COLO668 (cell line): Measurements from ENCODE around the gene SLC16A2.
"Not testable (repeated sequence)": the region's sequence is repeated elsewhere in the genome, so short reads cannot be mapped to it uniquely, and the experiment has no call there.

Source experiments
- DNase-seq: peaks from one replicate; lab custom pipeline; 2025; ENCODE audit not compliant: unreplicated experiment; lab: John Stamatoyannopoulos, UW

Gene SLC16A2

GRCh38 chrX:74445099-74445498 lies 23.8 kb downstream of the SLC16A2 start:
- DNase-seq, result no peak

- no peak for DNase-seq
Observed at GRCh38 chrX:74446876-74447275, 25.6 kb downstream of the SLC16A2 start.

GRCh38 chrX:74448669-74449068 lies 27.4 kb downstream of the SLC16A2 start:
- no peak for DNase-seq

- DNase-seq, result peak; percentile 2
Observed at GRCh38 chrX:74449322-74449936, 28.1 kb downstream of the SLC16A2 start.

GRCh38 chrX:74449937-74450330 lies 28.6 kb downstream of the SLC16A2 start:
- DNase-seq, result no peak

GRCh38 chrX:74450803-74451449 lies 29.6 kb downstream of the SLC16A2 start:
- no peak for DNase-seq

- DNase-seq, result no peak
Observed at GRCh38 chrX:74451450-74452198, 30.3 kb downstream of the SLC16A2 start.

- no peak for DNase-seq
Observed at GRCh38 chrX:74452199-74452481, 30.8 kb downstream of the SLC16A2 start.

- no peak for DNase-seq
Observed at GRCh38 chrX:74453178-74453577, 31.9 kb downstream of the SLC16A2 start.

- not testable (repeated sequence) for DNase-seq
Observed at GRCh38 chrX:74454233-74454632, 32.9 kb downstream of the SLC16A2 start.

- no peak for DNase-seq
Observed at GRCh38 chrX:74458736-74459135, 37.4 kb downstream of the SLC16A2 start.

- DNase-seq, result no peak
Observed at GRCh38 chrX:74461384-74461783, 40.1 kb downstream of the SLC16A2 start.

GRCh38 chrX:74464722-74465121 lies 43.4 kb downstream of the SLC16A2 start:
- DNase-seq, result no peak

GRCh38 chrX:74465424-74465823 lies 44.1 kb downstream of the SLC16A2 start:
- DNase-seq, result no peak

- DNase-seq, result no peak
Observed at GRCh38 chrX:74467656-74468055, 46.4 kb downstream of the SLC16A2 start.

- DNase-seq, result not testable (repeated sequence)
Observed at GRCh38 chrX:74473116-74473515, 51.8 kb downstream of the SLC16A2 start.

GRCh38 chrX:74490247-74490646 lies 69.0 kb downstream of the SLC16A2 start:
- DNase-seq, result no peak

GRCh38 chrX:74492720-74493201 lies 71.5 kb downstream of the SLC16A2 start:
- DNase-seq, result no peak

- DNase-seq, result no peak
Observed at GRCh38 chrX:74493806-74494205, 72.5 kb downstream of the SLC16A2 start.

- no peak for DNase-seq
Observed at GRCh38 chrX:74498924-74499323, 77.6 kb downstream of the SLC16A2 start.

- DNase-seq, result no peak
Observed at GRCh38 chrX:74500067-74500466, 78.8 kb downstream of the SLC16A2 start.

GRCh38 chrX:74500555-74500954 lies 79.3 kb downstream of the SLC16A2 start:
- no peak for DNase-seq
